GM18867 (cell line): ENCODE results near the gene MAPKBP1.

Experiments
- ATAC-seq: cut with Tn5 transposase; IDR thresholded peaks from one replicate; pipeline ENCODE4 v1.9.1; 2021; ENCODE audit warnings: mild to moderate bottlenecking, moderate library complexity; ENCODE audit not compliant: unreplicated experiment

MAPKBP1 gene

DNA sequence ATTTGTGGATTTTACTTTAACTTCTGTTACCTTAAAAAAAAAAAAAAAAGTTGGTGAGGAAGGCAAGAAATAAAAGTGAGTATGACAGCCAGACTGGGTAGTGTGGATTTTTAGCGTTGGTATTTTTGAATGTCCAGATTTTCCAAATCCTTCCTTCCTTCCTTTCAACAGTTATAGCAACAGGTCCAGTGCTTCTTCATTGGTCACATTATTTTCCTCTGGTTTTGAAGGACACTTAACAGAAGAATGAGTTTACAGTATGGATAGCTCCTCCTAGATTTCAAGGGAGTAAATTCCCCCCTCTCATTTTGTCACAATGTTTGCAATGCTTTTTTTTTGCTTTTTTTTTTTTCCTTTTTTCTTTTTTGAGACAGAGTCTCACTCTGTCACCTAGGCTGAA is 6.4 kb downstream of the MAPKBP1 start:
- ATAC-seq = no peak

GRCh38 chr15:41782371-41783282 is 8.3 kb downstream of the MAPKBP1 start:
- no peak for ATAC-seq

DNA sequence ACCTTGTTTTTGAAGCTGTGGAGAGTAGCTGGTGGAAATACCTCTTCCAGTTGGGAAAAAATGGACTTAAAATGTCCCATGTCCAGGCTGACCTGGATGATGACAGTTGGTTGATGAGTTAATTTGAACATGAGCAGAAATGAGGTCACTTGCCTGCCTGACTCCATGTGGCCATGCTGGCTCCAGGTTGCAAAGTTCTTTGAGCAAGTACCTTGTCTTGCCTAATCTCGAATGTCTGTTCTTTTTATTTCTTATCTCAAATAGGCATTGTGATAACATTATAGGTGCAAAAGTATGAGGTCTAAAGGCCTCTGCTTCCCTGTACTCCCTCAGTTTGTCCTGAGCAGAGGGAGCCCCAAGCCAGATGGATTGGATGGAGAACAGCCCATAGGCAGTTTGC is 9.0 kb downstream of the MAPKBP1 start:
- ATAC-seq = no peak

GRCh38 chr15:41788262-41788661 is 14.0 kb downstream of the MAPKBP1 start:
- ATAC-seq = no peak

- ATAC-seq = no peak
These were observed 15.0 kb downstream of the MAPKBP1 start for GRCh38 chr15:41789236-41789635.

DNA sequence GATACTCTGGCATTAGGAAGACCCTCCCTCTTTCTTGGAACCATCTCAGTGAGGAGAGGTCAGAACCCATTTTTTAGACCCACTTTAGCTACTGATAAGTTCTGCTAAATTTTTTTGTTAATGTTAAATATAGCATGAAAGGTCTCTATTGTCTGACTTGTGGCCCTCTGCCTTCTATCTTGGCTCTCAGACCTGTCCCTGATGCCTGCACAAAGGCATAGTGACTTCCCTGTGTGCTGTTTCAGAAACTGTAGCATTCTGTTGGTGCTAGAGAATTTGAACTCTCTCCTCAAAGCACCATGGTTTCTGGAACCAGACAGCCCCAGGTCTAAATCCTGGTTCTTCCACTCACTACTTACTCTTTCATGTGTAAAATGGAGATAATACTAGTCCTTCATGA is 15.4 kb downstream of the MAPKBP1 start:
- ATAC-seq = no peak

DNA sequence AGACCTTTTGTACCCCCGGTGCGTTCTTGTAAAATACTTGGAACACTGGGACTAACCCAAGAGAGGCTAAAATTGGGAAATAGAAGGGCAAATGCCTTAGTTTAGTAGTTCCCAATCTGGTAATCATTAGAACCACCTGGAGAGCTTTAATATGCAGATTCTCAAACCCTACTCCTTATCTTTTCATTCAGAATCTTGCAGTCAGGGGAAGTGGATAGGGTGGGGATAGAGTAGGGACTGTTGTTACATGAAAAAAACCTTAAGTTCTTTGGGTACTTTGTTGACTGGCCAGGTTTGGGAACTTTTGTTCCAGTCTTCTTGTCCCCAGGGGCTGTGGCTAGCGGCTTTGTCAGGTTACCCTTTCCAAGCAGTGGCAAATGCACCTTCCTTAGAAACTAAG is 15.9 kb downstream of the MAPKBP1 start:
- ATAC-seq = no peak

GRCh38 chr15:41790756-41791546 is 16.7 kb downstream of the MAPKBP1 start:
- ATAC-seq = no peak

GRCh38 chr15:41791547-41791937 is 17.3 kb downstream of the MAPKBP1 start:
- ATAC-seq = no peak

DNA sequence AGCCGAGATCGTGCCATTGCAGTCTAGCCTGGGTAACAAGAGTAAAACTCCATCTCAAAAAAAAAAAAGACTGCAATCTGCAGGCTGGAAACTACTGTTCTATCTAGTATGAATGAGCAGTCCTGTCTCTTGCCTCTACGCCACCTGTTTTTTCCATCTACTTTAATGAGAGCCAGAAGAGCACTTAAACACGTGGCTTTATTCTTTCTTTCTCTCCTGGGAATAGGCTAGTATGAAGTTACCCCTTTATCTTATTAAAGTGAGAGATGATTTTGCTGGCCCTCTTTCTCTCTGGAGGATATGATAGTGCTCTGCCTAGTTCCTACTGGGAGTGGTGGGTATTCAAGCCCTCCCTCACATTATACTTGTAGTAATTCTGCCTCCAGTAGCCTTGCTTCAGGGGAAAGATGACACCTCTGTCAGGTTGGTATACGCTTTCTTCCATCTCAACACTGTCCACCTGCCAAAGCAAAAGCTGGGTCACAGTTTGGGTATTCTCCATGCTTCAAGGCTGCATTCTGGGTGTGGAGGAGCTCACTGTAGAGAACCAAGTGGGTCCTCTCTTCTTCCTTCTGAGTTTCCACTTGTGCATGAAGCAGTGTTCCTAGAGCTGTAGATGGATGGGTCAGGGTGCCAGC is 17.8 kb downstream of the MAPKBP1 start:
- ATAC-seq = no peak

- no peak for ATAC-seq
These were observed 19.8 kb downstream of the MAPKBP1 start for GRCh38 chr15:41794081-41794480.

DNA sequence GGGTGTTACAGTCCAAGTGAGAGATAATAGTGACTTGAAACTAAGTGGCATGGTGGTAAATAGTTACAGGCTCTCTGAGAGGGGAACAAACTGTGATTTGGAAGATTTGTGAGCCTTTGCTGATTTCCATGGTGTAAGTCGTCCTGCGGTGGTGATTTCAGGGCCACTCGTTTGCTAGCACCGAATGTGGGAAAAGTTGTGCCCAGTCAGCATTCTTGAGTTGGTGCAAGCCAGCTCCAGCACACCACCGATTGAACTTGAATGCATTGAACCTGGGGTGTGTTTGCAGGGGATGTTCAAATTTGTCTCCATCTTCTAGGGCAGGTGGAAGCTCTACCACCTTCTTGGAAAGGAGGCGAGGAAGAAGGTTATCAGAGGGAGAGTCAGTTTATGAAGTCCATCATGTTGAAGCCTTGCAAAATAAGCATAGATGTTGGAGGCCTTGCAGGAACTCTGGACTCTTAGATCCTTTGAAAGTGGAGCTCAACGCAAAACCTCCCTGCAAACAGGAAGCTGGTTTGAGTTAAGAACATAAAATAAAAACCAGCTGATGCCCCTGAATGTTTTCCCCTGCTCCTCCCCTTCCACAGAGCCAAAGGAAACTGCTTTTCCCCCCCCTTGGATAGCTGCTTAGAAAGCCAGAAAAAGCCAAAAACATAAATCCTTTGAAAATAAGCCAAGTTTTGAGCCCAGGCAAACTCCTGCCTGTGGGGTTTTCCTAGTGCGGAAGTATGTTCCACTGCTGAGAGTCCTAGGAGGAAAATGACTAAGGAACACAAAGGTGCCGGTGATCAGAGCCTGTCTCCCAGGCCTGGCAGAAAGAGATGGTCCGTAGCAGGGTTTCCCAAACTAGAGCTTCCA is 21.9 kb downstream of the MAPKBP1 start:
- no peak for ATAC-seq

DNA sequence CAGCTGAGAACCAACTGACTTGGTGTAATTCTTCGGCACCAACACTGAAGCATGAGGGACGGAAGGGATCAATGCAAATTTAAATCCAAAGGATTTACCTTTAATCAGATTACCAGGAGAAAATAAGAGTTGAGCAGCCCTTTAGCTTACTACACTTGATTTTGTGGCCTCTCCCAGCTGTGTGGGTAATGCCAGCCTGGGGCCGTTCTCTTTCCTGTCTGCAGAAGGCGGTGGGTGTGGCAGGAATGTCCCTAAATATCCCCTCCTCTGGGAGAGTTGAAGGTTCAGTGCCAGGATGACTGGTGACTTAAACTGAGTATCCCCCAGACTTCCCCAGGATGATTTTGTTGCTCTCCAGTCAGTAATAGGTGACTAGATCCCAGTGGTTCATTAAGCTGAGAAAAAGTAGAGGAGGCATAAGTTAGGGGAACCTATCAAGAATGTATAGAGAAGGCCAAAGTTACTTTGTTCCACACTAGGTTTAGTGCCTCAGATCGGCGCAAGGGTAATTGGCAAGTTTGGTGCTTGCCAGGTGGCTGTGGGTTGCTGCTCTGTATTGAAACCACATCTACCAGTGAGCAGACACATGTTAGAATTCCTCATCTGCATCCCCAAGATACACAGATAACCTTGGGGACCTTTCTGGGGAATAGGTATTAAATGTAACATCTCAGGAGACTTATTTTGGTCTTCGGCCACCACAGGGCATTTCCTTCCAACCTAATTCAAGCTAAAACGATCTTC is 23.1 kb downstream of the MAPKBP1 start:
- ATAC-seq = no peak

DNA sequence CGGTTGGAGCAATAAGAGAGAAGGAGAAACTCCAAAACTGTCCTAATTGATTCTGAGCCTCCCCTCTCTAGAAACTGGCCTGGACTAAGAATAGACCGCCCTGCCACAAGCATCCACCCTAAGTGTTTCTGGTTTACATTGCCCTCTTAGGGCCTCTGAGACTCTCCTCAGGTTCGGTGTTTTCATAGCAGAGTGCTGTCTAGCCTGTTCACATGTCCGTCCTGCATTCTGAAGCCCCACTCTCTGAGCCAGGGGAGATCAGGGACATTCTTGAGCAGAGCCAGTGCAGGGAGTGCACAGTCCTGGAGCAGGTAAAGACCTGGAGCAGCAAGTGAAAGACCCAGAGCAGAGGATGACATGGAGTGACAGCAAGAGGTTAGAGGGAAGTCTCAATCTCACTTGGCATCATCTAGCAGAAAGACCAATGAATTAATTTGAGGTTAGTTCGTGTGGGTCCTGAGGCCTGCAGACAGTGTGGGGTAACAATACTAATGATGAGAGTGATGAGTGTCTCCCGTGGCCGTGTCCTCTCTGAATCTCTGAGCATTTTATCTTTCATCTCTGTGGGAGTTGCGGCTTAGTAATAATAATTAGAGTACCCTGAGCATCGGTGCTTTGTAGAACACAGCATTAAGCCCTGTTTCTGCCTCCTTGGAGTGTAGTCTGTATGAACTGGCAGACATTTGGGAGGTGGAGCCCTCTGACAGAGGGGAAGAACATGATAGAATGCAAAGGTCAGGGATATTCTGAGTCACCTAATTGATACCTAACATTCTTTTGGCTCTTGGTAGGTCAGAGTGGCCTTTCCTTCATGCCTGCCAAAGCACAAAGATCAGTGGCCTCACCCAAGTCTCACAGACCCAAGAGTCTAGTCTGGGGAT is 24.6 kb downstream of the MAPKBP1 start:
- no peak for ATAC-seq

DNA sequence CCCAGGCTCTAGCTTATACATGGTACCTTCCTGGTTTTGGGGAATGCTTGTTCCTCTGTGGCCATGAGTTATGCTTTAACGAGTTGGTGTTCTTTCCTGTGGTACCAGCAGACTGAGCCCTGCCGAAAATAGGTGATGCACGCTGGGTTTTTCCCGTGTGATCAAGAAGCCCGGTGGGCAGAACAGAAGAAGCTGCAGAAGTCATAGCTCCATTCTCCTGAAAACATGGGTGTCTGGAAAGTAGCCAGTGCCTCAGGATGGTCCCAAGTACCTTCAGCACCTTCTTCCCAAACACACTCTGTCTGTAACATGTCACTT is 25.2 kb downstream of the MAPKBP1 start:
- no peak for ATAC-seq

DNA sequence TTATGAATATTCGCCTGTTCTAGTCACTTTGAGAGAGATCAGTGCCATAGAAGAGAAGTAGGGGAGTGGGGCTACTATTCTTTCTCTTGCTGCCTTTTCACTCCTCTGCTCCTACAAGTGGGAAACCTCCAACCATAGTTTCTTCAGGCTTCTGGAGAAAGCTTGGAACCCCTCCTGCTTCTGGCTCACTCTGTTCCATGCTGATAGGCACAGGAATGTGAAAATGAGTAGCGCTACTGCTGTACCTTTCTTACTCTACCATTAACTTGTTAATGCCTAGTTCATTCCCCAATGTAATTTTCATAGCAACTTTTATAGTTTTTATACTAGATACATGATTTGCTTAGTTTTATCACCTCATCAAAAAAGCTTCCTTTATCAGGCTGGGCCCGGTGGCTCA is 26.9 kb downstream of the MAPKBP1 start:
- ATAC-seq = no peak

DNA sequence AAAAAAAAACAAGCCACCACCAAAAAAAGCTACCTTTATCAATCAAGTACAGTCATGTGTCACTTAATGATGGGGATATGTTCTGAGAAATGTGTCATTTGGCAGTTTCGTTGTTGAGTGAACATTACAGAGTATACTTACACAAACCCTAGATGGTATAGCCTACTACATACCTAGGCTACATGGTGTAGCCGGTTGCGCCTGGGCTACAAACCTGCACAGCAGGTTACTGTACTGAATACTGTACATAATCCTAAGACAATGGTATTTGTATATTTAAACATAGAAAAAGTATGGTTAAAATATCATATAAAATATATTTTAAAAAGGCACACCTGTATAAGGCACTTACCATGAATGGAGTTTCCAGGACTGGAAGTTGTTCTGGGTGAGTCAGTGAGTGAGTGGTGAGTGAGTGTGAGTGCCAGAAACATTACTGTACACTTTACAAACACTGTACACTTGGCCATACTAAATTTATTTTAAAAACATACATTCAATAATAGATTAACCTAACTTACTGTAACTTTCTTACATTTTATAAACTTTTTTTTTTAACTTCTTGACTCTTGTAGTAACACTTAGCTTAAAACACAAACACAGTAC is 27.7 kb downstream of the MAPKBP1 start:
- no peak for ATAC-seq

DNA sequence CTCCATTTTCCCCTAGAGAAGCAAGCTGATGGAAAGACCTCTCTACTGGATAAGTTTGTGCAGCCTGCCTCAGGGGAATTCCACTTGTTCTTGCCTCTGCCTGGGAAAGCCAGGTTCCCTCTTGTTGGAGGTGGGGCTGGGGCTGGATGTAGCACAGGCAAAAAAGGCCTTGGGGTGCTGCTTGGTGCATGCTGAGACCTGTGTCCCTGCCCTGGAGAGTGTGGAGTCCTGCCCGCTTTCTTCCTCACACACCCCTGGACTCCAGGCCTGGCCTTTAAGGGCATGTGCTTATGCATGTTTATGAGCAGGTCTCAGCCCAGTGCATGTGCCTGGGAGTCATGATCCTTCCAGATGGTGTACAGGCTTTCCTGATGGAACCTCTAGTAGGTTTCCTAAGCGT is 30.1 kb downstream of the MAPKBP1 start:
- ATAC-seq = no peak
